GM12878 (cell line): ENCODE measurements around the gene MSTN. TPM values are rescaled to one million over a fixed set of nuclear protein-coding genes. Genes with fewer than 3 reads are reported as not detected.

Experiments
- ATAC-seq: fragments of 200-7000 bp; cut with Tn5 transposase; 3 replicates; pipeline ENCODE4 v1.9.1; 2020; ENCODE audit warnings: mild to moderate bottlenecking, moderate library complexity
- BruUV-seq: library from RNA; stranded (reverse); fragments of 400-500 nt; replicated peaks from 2 replicates; lab custom pipeline; 2021; lab: Mats Ljungman, UMichigan
- CTCF ChIA-PET: fragments of 300-600 bp; sonication (Branson Sonifier 250); formaldehyde crosslinking; extraction: SDS; loops from one replicate; lab custom pipeline; 2021; ENCODE audit warnings: inconsistent platforms; lab: Yijun Ruan, JAX
- POLR2A ChIA-PET: fragments of 350-600 bp; formaldehyde crosslinking; extraction: SDS; loops from one replicate; lab custom pipeline; 2021; ENCODE audit warnings: inconsistent platforms; lab: Charles Lee
- RAD21 ChIA-PET: fragments of 300-600 bp; sonication (Branson Sonifier 250); formaldehyde crosslinking; loops from one replicate; lab custom pipeline; 2023; ENCODE audit warnings: antibody characterized with exemption; ENCODE audit not compliant: unreplicated experiment; lab: Charles Lee
- SMC1A ChIA-PET: fragments of 300-600 bp; sonication (Branson Sonifier 250); formaldehyde crosslinking; loops from one replicate; lab custom pipeline; 2023; ENCODE audit not compliant: unreplicated experiment, uncharacterized antibody; lab: Charles Lee
- DNase-seq: peaks from one replicate; pipeline ENCODE4 v3.0.0-alpha.2; 2011; ENCODE audit warnings: low read depth, low spot score
- FAIRE-seq: peaks from 3 replicates; lab custom pipeline; 2011; peaks lifted over from hg19 to GRCh38; lab: Jason Lieb, UNC
- H2AFZ ChIP-seq: 2 replicates; pipeline ENCODE4 v1.6.0; 2011; ENCODE audit warnings: low read depth, low read length, control low read depth; ENCODE audit not compliant: control insufficient read depth
- H3K27ac ChIP-seq: 2 replicates; pipeline ENCODE4 v1.5.1; 2011; ENCODE audit warnings: control low read depth; ENCODE audit not compliant: control insufficient read depth, insufficient read depth
- H3K27me3 ChIP-seq, 2 experiments: replicated peaks in 1 of 2; 2 replicates each; pipeline versions ENCODE4 v1.6.0 to v1.6.1; 2011; ENCODE audit warnings: low read length in 1 of 2; ENCODE audit not compliant: control insufficient read depth in 2 of 2, insufficient read depth in 2 of 2
- H3K36me3 ChIP-seq, 2 experiments: 2 replicates each; pipeline ENCODE4 v1.5.1; 2011; ENCODE audit warnings: low read length in 1 of 2; ENCODE audit not compliant: control insufficient read depth in 2 of 2, insufficient read depth in 2 of 2
- H3K4me1 ChIP-seq: 2 replicates; pipeline ENCODE4 v1.6.1; 2011; ENCODE audit warnings: mild to moderate bottlenecking, low read length, moderate library complexity, mixed read lengths; ENCODE audit not compliant: control insufficient read depth, insufficient read depth
- H3K4me2 ChIP-seq: 2 replicates; pipeline ENCODE4 v1.6.0; 2011; ENCODE audit warnings: control low read depth; ENCODE audit not compliant: control insufficient read depth, insufficient read depth
- H3K4me3 ChIP-seq: fragments of 200-600 bp; sonication (generic); 2 replicates; pipeline ENCODE4 v1.5.1; 2016
- H3K79me2 ChIP-seq: 2 replicates; pipeline ENCODE4 v1.6.0; 2011; ENCODE audit warnings: low read length; ENCODE audit not compliant: control insufficient read depth, insufficient read depth
- H3K9ac ChIP-seq: 2 replicates; pipeline ENCODE4 v1.8.0; 2011; ENCODE audit warnings: low read length, control low read depth, mixed read lengths; ENCODE audit not compliant: control insufficient read depth, insufficient read depth
- H3K9me3 ChIP-seq: replicated peaks from 3 replicates; pipeline ENCODE4 v1.5.1; 2011; ENCODE audit warnings: mild to moderate bottlenecking, low read length; ENCODE audit not compliant: control insufficient read depth, insufficient read depth
- H4K20me1 ChIP-seq: 2 replicates; pipeline ENCODE4 v1.6.0; 2011; ENCODE audit not compliant: control insufficient read depth, insufficient read depth
- E2F4 ChIP-seq: IDR thresholded peaks from 2 replicates; pipeline ENCODE4 v1.6.1; 2012; ENCODE audit warnings: low read depth, low read length, improper control_type of control experiment
- EZH2 ChIP-seq: IDR thresholded peaks from 2 replicates; pipeline ENCODE4 v1.6.1; 2012; ENCODE audit warnings: low read depth, mild to moderate bottlenecking, control low read depth, inconsistent platforms, low read length, borderline replicate concordance; ENCODE audit not compliant: control insufficient read depth
- FOXM1 ChIP-seq: IDR thresholded peaks from 2 replicates; pipeline ENCODE4 v1.6.1; 2012; ENCODE audit warnings: low read depth, mild to moderate bottlenecking, inconsistent platforms, low read length, moderate library complexity
- NRF1 ChIP-seq: conservative IDR thresholded peaks from 2 replicates; pipeline ENCODE4 v1.6.1; 2011; ENCODE audit warnings: mild to moderate bottlenecking, low read depth, low read length, improper control_type of control experiment
- SIN3A ChIP-seq: IDR thresholded peaks from 2 replicates; pipeline ENCODE4 v1.6.1; 2012; ENCODE audit warnings: low read depth, low read length, improper control_type of control experiment
- SIX5 ChIP-seq: IDR thresholded peaks from 2 replicates; pipeline ENCODE4 v1.6.1; 2011; ENCODE audit warnings: mild to moderate bottlenecking, low read depth, low read length, moderate library complexity; ENCODE audit not compliant: severe bottlenecking
- TAF1 ChIP-seq: IDR thresholded peaks from 2 replicates; pipeline ENCODE4 v1.6.1; 2011; ENCODE audit warnings: mild to moderate bottlenecking, low read depth, low read length, borderline replicate concordance
- TARDBP ChIP-seq: IDR thresholded peaks from 2 replicates; pipeline ENCODE4 v1.6.1; 2016; ENCODE audit warnings: borderline replicate concordance
- WGBS: methylation state at CpG from one replicate; pipeline ENCODE4 v1.1.6; 2016; ENCODE audit warnings: low lambda C conversion rate; ENCODE audit not compliant: insufficient replicate concordance, insufficient coverage; ENCODE audit errors: missing lambda C conversion rate; 5-methylcytosine and 5-hydroxymethylcytosine counted together
- in situ Hi-C: fragments of 300-500 bp; cut with MboI; formaldehyde crosslinking; loops from 9 replicates; pipeline ENCODE4 v1.14.3; 2018; ENCODE audit warnings: mixed read lengths
- intact Hi-C: fragments of 100-400 bp; cut with micrococcal nuclease; formaldehyde crosslinking; loops from one replicate; pipeline ENCODE4 v1.14.2; 2022; ENCODE audit not compliant: unreplicated experiment
- polyA plus RNA-seq, 11 experiments: library from polyadenylated mRNA; depleted of rRNA in 4 of 11; unstranded in 6 of 11; stranded (reverse) in 5 of 11; fragments of >200 nt; fragmentation: Nextera tagmentation in 4 of 11; fragmentation: Illumina TruSeq in 1 of 11; extraction: Ambion mirVana in 4 of 11; extraction: Trizol in 1 of 11; gene quantifications; 1 replicate in 1 of 11; 2 replicates in 10 of 11; pipeline versions ENCODE4 v1.2.1 to v1.2.3, GENCODE V29; 2011 to 2016; ENCODE audit warnings: inconsistent platforms in 2 of 11, missing spikeins in 2 of 11, low read depth in 1 of 11
- total RNA-seq, 4 experiments: library from RNA; depleted of rRNA in 3 of 4; stranded (reverse); fragments of >200 nt in 3 of 4; fragmentation: Illumina TruSeq in 1 of 4; extraction: Trizol in 1 of 4; gene quantifications; 2 replicates each; pipeline versions ENCODE4 v1.2.1 to v1.2.3, GENCODE V29; 2013 to 2021
- TF ChIP-seq, protein P1 (sequence below): fragments of 450-650 bp; IDR thresholded peaks from 2 replicates; pipeline ENCODE4 v1.6.1; 2014; ENCODE audit warnings: mild to moderate bottlenecking
- TF ChIP-seq, protein P2 (sequence below): fragments of 450-650 bp; IDR thresholded peaks from 2 replicates; pipeline ENCODE4 v1.6.1; 2017; ENCODE audit warnings: mild to moderate bottlenecking, low read depth, inconsistent platforms; ENCODE audit not compliant: poor library complexity, severe bottlenecking

Gene MSTN
- total and polyA plus RNA-seq, 10 of the 15 experiments (the other 5 are each of a cell fraction or from before 2014, with no cell fraction given) = 0.04 to 0.33 (median 0.10) TPM; not detected in 7

GRCh38 chr2:190099890-190100697, 37.6 kb upstream of the MSTN start:
- no peaks in the 10 kb centered on the region; the same call in 2 of the 3 replicates for H3K9me3 ChIP-seq
- DNase-seq (no peak), ATAC-seq (no peak), FAIRE-seq (no peak)
- H2AFZ ChIP-seq = no peak overlapping the region
- H3K79me2 ChIP-seq = no peaks in the 10 kb centered on the region
- RAD21 ChIA-PET = interaction anchor here (0.7 to 2.5 kb wide), 3 partner anchors 11 to 178 kb away, joined by 3 to 7 read pairs (median 3); no protein-coding TSS in a partner anchor
- no peak for TF ChIP-seq TAF1
- no peak for TF ChIP-seq TARDBP
- TF ChIP-seq FOXM1 = no peak
- no peak for TF ChIP-seq NRF1
- no peak overlapping the region for H3K27ac ChIP-seq
- H3K36me3 ChIP-seq = no peaks in the 10 kb centered on the region
- no peak overlapping the region for H3K9ac ChIP-seq
- intact Hi-C loops = no loop called here
- H4K20me1 ChIP-seq = no peaks in the 10 kb centered on the region
- H3K4me2 ChIP-seq = no peak overlapping the region
- SMC1A ChIA-PET = interaction anchor here (0.5 to 1.6 kb wide), 6 partner anchors 11 to 231 kb away, joined by 3 to 6 read pairs (median 4); a partner anchor contains a TSS
- H3K4me1 ChIP-seq = no peaks in the 10 kb centered on the region
- in situ Hi-C loops = no loop called here
- POLR2A ChIA-PET = interaction anchor here (1.0 kb wide), 1 partner anchor 80 kb away, joined by 3 read pairs; a partner anchor contains a TSS
- WGBS = 35% methylated on average over 3 of the region's 3 CpGs
- CTCF ChIA-PET = interaction anchor here (1.0 to 4.0 kb wide), 3 partner anchors 11 to 17 kb away, joined by 3 to 26 read pairs (median 3); no protein-coding TSS in a partner anchor
- no peaks in the 10 kb centered on the region for H3K27me3 ChIP-seq
- no peak overlapping the region for H3K4me3 ChIP-seq
- BruUV-seq = no TSS peak

GRCh38 chr2:190098851-190099250, 36.3 kb upstream of the MSTN start:
- RAD21 ChIA-PET = interaction anchor here (1.2 to 2.5 kb wide), 2 partner anchors 10 to 80 kb away, joined by 3 to 7 read pairs; no protein-coding TSS in a partner anchor
- intact Hi-C loops (no loop called here), in situ Hi-C loops (no loop called here)
- CTCF ChIA-PET = interaction anchor here (0.7 to 4.0 kb wide), 5 partner anchors 9 to 706 kb away, joined by 3 to 26 read pairs (median 4); a partner anchor contains a TSS
- POLR2A ChIA-PET = no interaction called here
- TF ChIP-seq E2F4 (no peak), EZH2 (no peak), SIX5 (no peak), SIN3A (no peak)
- TF ChIP-seq, protein P1, sequence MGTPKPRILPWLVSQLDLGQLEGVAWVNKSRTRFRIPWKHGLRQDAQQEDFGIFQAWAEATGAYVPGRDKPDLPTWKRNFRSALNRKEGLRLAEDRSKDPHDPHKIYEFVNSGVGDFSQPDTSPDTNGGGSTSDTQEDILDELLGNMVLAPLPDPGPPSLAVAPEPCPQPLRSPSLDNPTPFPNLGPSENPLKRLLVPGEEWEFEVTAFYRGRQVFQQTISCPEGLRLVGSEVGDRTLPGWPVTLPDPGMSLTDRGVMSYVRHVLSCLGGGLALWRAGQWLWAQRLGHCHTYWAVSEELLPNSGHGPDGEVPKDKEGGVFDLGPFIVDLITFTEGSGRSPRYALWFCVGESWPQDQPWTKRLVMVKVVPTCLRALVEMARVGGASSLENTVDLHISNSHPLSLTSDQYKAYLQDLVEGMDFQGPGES = no peak
- TF ChIP-seq, protein P2, sequence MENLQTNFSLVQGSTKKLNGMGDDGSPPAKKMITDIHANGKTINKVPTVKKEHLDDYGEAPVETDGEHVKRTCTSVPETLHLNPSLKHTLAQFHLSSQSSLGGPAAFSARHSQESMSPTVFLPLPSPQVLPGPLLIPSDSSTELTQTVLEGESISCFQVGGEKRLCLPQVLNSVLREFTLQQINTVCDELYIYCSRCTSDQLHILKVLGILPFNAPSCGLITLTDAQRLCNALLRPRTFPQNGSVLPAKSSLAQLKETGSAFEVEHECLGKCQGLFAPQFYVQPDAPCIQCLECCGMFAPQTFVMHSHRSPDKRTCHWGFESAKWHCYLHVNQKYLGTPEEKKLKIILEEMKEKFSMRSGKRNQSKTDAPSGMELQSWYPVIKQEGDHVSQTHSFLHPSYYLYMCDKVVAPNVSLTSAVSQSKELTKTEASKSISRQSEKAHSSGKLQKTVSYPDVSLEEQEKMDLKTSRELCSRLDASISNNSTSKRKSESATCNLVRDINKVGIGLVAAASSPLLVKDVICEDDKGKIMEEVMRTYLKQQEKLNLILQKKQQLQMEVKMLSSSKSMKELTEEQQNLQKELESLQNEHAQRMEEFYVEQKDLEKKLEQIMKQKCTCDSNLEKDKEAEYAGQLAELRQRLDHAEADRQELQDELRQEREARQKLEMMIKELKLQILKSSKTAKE = no peak
- H3K79me2 ChIP-seq = no peaks in the 10 kb centered on the region
- H3K27me3 ChIP-seq = no peaks in the 10 kb centered on the region
- BruUV-seq = no TSS peak
- H4K20me1 ChIP-seq = no peaks in the 10 kb centered on the region
- H3K9ac ChIP-seq = no peak overlapping the region
- H2AFZ ChIP-seq = no peak overlapping the region
- H3K27ac ChIP-seq = no peak overlapping the region
- H3K9me3 ChIP-seq = no peaks in the 10 kb centered on the region; the same call in 2 of the 3 replicates
- H3K4me1 ChIP-seq = no peaks in the 10 kb centered on the region
- no peak overlapping the region for H3K4me2 ChIP-seq
- no peak for FAIRE-seq
- no peak for DNase-seq
- no peaks in the 10 kb centered on the region for H3K36me3 ChIP-seq
- no peak for ATAC-seq
- no peak overlapping the region for H3K4me3 ChIP-seq
- SMC1A ChIA-PET = interaction anchor here (0.9 to 1.4 kb wide), 3 partner anchors 10 to 23 kb away, joined by 3 to 5 read pairs (median 4); no protein-coding TSS in a partner anchor
